Activated gamma-delta T cell (primary cell): ENCODE results near the gene HOATZ.

Experiments
- DNase-seq: peaks from one replicate; lab custom pipeline; 2025; lab: John Stamatoyannopoulos, UW
- total RNA-seq, 2 donors: gene quantifications; one replicate each; lab custom pipeline; 2026; lab: John Stamatoyannopoulos, UW

Gene HOATZ
- 0 to 0.09 reads per million in 2 donors for total RNA-seq

DNA sequence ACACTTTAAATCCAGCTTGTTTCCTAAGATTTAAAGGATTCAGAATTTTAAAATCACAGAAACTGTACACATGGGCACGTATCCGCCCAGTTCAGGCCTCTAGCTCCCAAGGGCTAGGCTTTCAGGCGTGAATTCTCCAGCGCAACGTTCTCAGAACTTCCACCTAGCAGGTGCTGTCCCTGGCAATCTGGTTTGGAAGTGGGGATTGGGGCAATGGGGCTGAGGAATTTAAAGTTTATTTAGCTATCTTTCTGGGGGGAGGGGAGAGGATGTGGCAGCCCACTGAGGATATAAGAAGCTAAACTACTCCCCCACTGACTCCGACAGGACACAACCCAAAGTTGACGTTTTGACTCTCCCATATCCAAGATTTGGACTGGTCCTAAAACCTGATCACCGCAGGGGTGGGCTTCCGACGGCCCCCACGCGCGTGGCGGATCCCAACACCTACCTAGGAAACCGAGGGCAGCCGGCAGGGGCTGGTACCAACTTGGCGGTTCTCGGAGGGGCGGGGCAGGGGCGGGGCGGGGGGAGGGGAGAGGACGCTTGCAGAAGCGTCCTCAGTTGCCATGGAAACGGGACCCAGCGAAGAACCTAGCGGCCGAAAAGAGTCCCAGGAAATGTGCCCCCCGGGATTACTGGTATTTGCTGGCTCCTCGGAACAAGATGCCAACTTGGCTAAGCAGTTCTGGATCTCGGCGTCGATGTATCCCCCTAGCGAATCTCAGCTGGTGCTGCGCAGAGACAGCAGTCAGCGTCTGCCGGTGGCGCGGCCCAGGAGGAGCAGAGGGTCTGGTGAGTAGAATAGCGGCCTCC is at the start of gene HOATZ:
Gene HOATZ, plus strand, starts transcription at position 563 of the 816 bp plus-strand sequence. Its CDS starts 7 bp downstream, at position 570.
- DNase-seq, result no peak

DNA sequence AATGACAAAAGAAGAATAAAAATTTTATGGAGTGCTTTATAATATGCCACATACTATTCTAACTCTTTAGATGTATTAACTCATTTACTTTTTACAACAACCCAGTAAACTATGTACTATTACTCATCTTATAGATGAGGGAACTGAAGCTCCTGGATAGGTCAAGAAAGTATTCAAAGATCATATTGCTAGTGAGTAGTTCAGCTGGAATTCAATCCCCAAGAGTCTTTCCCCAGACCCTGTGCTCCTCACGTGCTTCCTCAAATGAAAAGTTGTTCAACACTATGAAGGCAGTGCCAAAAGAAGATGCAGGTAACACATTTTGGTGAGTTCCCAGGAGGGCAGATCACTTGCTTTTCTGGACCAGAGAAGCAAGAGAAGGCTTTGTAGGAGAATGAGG is 49.2 kb upstream of the HOATZ start:
- DNase-seq, result no peak

DNA sequence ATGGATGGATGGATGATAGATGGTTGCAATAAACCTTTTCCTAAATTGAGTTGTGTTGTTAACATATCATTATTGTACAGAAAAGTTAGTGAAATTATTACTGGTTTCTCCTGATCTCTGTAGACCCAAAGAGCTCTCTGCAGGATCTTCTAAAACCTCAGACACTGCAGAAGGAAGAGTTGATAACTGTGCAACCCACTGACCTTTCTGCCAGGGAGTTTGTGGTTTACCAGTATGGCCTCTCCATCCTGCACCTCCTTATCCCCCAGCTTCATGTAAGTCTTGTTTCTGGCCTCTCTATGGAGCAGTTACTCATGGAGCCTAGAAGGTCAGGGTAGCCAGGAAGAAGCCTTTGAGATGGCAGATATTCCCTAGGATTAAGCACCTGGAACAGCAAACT is 48.0 kb upstream of the HOATZ start:
- no peak for DNase-seq

DNA sequence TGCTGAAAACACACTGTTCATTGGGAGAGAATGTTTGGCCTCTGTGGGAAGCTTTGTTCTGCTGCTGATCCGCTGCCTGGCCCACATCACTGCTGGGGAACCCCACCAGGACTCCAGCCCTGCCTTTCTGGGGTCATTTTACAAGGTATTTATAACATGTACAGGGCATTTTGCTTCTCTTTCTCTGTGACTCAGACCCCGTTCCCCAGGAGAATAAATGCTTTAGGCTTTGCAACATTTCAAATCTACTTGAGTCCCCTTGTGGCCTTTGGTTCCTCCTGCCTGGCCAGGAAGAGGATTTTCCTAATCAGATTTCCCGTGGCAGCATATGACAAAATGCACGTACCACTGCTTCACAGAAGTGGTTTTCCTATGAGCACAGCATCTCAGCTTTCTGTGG is 45.4 kb upstream of the HOATZ start:
- no peak for DNase-seq

DNA sequence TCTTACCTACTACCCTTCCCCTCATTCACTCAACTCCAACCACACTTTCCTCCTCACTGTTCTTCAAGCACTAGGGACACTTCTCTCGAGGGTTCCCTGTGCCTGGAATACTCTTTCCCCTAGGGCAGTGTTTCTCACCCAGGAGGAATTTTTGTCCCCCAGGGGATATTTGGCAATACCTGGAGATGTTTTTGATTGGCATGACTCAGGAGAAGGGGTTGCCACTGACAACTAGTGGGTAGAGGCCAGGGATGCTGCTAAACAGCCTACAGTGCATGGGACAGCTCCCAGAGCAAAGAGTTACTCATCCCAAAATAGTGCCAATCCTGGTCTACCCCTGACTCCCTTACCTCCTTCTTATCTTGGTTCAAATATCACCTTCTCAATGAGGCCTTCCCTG is 42.4 kb upstream of the HOATZ start:
- DNase-seq, result no peak

DNA sequence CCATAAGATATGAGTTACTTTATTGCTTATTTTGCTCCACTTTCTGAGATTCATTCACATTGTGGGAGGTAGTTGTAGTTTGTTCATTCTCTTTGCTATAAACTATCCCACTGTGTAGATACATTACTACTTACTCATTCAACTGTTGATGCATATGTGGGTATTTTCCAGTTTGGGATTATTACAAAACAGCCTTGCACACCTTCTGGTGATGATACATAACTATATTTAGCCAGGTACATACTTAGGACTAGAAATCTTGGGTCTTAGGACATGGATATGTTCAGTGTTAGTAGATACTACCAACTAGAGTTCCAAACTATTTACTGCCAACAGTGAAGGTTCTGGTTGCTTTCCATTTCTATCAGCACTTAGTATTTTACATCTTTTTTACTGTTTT is 40.1 kb upstream of the HOATZ start:
- DNase-seq, result no peak

DNA sequence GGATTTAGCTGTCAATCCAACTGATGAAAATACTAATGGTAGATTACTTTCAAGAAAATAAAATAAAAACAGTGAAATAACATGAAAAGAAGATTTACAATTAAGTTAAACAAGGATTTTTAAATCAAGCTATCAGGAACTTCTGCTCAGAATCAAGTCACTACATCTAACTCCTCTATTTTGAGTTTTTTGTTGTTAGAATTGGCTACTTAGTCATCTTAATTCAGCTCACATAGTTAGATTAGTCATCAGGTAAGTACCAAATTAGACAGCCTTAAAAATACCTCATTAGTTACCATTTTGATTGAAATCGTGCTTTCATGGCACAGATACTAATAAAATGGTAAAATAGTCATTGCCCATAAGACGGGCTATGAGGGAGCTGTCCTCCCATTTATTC is 38.2 kb upstream of the HOATZ start:
- DNase-seq, result no peak

DNA sequence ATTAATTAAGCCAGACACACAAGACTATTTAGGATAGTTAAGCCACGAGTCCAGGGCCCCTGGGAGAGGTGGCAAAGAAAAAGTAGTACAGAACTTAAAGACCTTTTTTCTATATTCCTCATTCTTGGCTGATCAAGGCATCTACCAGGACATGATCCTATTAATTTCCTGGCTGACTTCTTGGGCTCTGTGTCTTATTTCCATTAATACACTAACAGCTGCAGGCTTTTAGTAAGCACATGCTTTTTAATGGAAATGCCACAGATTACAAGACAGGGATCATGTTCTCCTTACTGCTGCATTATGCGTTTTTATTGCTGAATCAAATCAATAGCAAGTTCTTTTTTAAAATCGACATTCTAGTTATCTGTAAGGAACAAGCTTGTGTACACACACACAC is 37.6 kb upstream of the HOATZ start:
- no peak for DNase-seq

GRCh38 chr11:111477898-111478297 is 36.7 kb upstream of the HOATZ start:
- DNase-seq, result no peak

DNA sequence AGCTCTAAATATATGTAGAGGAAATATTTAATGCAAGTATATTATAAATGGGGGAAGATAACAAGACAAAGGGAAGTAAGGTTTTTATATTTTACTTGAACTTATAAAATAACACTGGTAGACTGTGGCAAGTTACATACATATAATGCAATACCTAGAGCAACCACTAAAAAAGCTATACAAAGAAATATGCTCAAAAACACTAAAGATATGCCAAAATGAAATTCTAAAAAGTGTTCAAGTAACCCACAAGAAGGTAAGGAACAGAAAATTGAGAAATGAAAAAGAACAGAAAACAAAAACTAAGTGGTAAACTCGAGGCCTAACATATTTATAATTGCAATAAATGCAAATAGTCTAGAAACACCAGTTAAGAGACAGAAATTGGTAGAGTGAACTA is 34.9 kb upstream of the HOATZ start:
- DNase-seq, result no peak

GRCh38 chr11:111483431-111483830 is 31.1 kb upstream of the HOATZ start:
- no peak for DNase-seq

DNA sequence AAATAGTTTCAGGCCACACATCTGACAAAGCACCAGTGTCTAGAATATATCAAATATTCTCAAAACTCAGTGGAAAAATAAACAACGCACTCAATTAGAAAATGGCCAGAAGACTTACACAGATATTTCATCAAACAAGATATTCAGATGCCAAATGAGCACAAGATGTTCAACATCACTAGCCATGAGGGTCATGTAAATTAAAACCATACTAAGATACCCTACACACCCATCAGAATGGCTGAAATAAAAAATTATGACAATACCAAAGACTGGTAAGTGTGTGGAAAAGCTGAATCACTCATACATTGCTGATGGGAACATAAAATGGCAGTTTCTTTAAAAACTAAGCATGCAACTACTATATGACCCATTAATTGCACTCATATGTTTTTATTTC is 24.1 kb upstream of the HOATZ start:
- DNase-seq, result no peak

DNA sequence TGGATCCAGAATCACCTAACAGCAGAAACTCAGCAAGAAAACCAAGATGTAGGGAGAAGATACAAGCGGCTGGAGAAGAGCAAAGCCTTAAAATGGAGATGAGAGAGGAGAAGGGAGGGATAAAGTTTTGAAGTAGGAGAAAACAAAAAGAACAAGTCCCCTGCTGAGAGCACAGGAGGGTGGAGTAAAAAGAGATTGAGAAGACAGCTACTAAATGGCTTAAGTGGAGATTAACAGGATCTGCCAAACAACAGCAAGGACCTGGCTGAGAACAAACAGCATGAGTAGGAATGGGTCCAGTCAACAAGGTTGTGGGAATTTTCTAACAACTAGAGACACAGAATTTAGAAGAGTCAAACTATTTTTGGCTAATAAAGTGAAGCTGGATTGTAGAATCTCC is 20.5 kb upstream of the HOATZ start:
- DNase-seq, result no peak

DNA sequence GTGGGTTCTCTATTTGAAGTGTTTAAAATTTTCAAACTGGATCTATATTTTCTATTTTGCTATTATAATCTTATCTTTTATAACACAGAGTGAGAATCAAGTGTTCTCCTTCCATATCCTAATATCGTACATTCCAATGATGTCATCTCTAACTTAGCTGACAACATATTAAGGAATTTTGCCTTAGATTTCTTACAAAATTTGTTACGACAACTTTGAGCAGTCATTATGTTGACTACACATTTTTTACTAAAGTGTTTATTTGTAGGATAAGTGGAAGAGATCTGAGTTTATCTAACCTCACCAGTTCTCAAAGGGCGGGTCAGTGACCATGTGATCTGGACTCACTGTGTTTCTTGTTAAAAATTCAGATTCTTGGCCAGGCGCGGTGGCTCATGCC is 15.1 kb upstream of the HOATZ start:
- DNase-seq, result no peak

- DNase-seq, result no peak
Observed at GRCh38 chr11:111500481-111500880, 14.1 kb upstream of the HOATZ start.

DNA sequence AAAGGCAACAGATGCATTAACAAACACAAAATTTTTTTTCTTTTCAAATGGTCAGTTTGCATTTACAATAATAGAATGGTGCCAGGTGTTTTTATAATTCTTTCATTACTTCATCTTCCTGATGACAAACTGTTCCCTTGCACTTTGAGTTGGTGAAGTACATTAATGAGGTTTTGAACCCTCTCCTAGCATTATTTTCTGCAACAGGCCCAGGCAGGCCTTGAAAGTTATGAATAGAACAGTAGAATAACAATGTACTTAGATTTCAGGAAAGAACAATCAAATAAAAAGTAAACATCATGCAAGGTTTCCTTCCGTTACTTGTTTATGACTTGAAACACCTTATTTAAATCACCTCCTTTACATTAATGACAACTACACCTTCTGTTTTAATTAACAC is 12.0 kb upstream of the HOATZ start:
- no peak for DNase-seq

DNA sequence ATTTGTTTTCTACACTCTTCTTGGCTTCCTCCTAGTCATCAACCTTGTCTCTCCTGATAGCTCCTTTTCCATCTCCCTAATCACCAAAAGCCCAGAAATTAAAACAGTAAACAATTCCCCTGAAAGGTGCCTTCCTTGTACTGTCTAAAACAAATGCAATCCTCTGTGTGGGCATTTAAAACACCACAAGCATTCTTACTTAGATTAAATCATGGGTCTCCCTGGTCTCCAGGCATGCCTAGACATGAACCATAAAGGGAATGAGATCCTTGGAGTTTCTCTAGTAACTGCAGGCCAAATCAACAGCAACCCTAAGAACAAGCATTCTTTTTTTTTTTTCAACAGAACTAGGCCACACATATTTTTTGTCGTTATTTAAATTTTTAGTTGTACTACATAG is 4.3 kb upstream of the HOATZ start:
- no peak for DNase-seq

DNA sequence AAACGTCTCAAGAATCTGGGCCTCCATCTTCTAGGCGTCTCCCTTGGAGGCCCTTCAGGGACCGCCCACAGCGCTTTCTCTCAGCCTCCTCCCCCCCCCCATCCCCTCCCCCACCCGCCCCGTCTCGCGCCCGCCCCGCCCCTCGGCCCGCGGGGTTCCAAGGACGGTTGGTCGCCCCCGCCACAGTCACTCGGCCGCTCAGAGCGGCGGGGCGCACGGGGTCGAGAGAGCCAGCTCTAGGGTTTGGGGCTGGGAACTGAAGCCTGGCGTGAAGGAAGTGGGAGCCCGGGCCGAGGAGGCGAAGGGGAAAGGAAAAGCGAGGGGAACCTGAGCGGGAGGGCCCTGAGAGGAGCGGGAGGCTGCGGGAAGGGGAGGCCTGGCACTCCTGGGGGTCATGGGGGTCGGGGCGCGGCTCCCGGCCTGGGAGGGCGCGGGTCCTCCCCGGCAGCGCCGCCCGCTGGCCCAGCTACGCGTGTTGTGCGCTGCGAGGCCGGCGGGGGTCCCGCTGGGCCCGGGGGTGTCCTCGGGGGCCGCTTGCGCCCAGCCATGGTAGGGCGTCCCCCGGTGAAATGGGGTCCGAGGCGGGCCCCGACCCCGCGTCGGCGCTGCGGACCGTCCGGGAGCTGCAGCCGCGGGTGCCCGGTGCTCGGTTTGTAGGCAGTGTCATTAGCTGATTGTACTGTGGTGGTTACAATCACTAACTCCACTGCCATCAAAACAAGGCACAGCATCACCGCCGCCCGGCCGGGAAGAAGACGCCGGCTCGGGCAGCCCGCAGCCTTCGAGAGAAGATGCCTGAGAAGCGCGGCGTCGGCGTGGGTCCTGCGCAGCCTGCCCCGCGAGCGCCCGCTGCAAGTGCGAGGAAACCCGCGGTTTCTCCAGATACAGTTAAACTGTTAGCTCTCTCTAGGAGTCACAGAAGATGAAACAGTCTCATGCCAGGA is 2.0 kb upstream of the HOATZ start, which contains the start of gene BTG4:
Gene BTG4, minus strand, starts transcription at position 91 of the 944 bp plus-strand sequence. CDS start 13,610 bp downstream, outside the sequence.
- no peak for DNase-seq

DNA sequence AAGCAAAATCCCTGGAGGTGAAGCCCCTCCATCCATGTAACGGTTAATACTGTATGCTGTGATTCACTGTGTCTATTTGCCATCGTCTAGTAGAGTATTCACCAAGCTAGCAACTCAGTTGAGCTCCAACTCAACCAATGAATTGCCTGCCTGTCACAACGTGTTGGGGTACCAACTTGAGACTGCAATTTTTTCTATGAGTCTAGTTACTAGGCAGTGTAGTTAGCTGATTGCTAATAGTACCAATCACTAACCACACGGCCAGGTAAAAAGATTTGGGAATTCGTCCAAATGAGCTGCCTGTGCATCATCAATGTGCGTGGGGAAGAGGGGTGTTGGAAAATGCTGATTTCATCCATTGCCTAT is 1.4 kb upstream of the HOATZ start:
- no peak for DNase-seq

GRCh38 chr11:111515591-111515990 is 1.0 kb downstream of the HOATZ start:
- DNase-seq, result no peak

GRCh38 chr11:111518668-111519067 is 4.1 kb downstream of the HOATZ start:
- DNase-seq, result no peak

GRCh38 chr11:111520560-111520959 is 6.0 kb downstream of the HOATZ start:
- DNase-seq, result no peak

- no peak for DNase-seq
Observed at GRCh38 chr11:111521135-111521534, 6.6 kb downstream of the HOATZ start.
